ENCODE data around the gene S100PBP. TPM values are rescaled to one million over a fixed set of nuclear protein-coding genes. Genes with fewer than 3 reads are reported as not detected.

S100PBP gene
- polyA plus RNA-seq, 2 of the 4 experiments (the other 2 are of a cell fraction): 16.1 to 41.9 TPM

DNA sequence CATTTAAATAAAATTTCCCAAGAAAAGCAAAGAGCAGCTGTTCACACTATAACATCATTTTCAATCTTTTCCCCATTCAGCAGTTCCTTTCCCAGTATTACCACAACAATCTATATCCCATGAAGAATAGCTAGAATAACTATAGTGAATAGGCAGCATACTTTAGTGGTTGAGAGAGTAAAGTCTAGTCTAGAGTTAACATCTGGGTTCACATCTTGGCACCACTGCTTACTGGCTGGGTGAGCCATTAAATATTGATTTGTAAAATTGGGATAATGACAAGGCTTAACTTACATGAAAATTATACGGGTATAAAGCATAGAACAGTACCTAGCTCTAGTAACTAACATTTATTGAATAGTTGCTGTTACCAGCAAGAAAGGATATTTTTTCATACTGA is 14.4 kb downstream of the S100PBP start:
- CTCF ChIA-PET: interaction anchor here (0.6 to 1.2 kb wide), 4 partner anchors 31 to 311 kb away, joined by 3 to 5 read pairs (median 3); no protein-coding TSS in a partner anchor
- ATAC-seq (no peak), FAIRE-seq (no peak), DNase-seq (ENCODE audit: low read depth in 1 of 2, low spot score in 1 of 2) (no peak)
- POLR2A ChIA-PET: no interaction called here
- WGBS (ENCODE audit: missing lambda C conversion rate): 87% methylated on average over 1 of the region's 1 CpG
- no peak for TF ChIP-seq POLR2AphosphoS2 (conservative IDR thresholded peaks at IDR 0.05; ENCODE audit: low read length)
- TF ChIP-seq HOXA7 (CRISPR knock-in tag; IDR thresholded peaks at IDR 0.05): no peak
- TF ChIP-seq RAD21 (conservative IDR thresholded peaks at IDR 0.05 in 1 of 2, IDR thresholded peaks at IDR 0.05 in 1 of 2): no peak
- no peak for TF ChIP-seq EHF (CRISPR knock-in tag; IDR thresholded peaks at IDR 0.05)
- no peak for TF ChIP-seq ZNF302 (CRISPR knock-in tag; IDR thresholded peaks at IDR 0.05)
- no peak for TF ChIP-seq ZFP36 (IDR thresholded peaks at IDR 0.05; ENCODE audit: borderline replicate concordance, partially characterized antibody)
- no peak for TF ChIP-seq MAFK (IDR thresholded peaks at IDR 0.05; ENCODE audit: partially characterized antibody)
- no peak for TF ChIP-seq ATOH8 (CRISPR knock-in tag; IDR thresholded peaks at IDR 0.05; ENCODE audit: low read depth)
- TF ChIP-seq, protein P1, sequence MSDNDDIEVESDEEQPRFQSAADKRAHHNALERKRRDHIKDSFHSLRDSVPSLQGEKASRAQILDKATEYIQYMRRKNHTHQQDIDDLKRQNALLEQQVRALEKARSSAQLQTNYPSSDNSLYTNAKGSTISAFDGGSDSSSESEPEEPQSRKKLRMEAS (IDR thresholded peaks at IDR 0.05): no peak
- no peaks in the 10 kb centered on the region for H3K4me1 ChIP-seq
- no peaks in the 10 kb centered on the region for H3K9me3 ChIP-seq
- no peak overlapping the region for H3K4me2 ChIP-seq
- no peak overlapping the region for H3K27ac ChIP-seq
- H3K4me3 ChIP-seq: no peak overlapping the region

DNA sequence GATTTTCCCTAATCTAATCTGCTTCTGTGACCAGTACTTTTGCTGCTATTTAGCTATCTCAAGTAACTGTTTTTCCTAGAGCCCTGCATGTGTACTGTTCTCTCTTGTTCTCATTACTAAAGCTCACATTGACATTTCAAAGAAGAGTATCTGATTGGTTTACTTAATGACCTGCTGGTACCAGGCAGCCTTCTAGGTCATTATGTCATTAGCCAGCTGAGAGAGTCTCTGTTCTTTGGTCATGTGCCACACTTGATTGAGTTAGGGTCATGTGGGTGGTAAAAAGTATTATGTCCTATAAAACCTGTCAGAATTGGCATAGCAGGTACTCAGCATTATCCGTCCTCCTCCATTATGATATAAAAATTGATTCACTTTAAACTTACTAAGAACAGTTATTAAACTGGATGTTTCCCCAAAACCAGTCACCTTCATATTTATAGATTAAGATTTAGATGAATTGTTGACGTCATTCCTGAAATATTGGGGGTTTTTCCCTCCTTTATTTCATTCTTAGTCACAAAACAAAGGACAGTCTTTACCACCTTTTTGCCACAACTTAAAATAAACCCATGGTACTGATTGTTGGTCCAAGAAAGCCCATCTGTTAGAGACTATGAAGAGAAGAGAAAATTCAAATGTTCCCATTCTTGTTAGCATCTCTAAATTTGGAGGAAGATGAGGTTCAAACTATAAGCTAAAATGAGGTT is 31.1 kb downstream of the S100PBP start:
- Histone ChIP-seq H3K27ac (no peak overlapping the region), H3K4me2 (no peak overlapping the region), H3K4me1 (no peaks in the 10 kb centered on the region), H3K9me3 (peaks cover 6% of the 10 kb centered on the region; the same call in 1 of the 3 replicates), H3K4me3 (no peak overlapping the region)
- DNase-seq (ENCODE audit: low read depth in 1 of 2, low spot score in 1 of 2) (no peak), FAIRE-seq (no peak), ATAC-seq (no peak)
- CTCF ChIA-PET: interaction anchor here (0.5 to 1.8 kb wide), 4 partner anchors 18 to 446 kb away, joined by 3 to 6 read pairs (median 4); no protein-coding TSS in a partner anchor
- POLR2A ChIA-PET: no interaction called here
- TF ChIP-seq CBX2 (IDR thresholded peaks at IDR 0.05; ENCODE audit: borderline replicate concordance, low read depth): no peak
- TF ChIP-seq TFCP2L1 (CRISPR knock-in tag; IDR thresholded peaks at IDR 0.05): no peak
- TF ChIP-seq NPAS2 (CRISPR knock-in tag; IDR thresholded peaks at IDR 0.05; ENCODE audit: borderline replicate concordance): no peak
- TF ChIP-seq, protein P2, sequence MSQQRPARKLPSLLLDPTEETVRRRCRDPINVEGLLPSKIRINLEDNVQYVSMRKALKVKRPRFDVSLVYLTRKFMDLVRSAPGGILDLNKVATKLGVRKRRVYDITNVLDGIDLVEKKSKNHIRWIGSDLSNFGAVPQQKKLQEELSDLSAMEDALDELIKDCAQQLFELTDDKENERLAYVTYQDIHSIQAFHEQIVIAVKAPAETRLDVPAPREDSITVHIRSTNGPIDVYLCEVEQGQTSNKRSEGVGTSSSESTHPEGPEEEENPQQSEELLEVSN (IDR thresholded peaks at IDR 0.05; ENCODE audit: borderline replicate concordance, low read depth): no peak
- no peak for TF ChIP-seq USF2 (IDR thresholded peaks at IDR 0.05)
- no peak for TF ChIP-seq RARB (CRISPR knock-in tag; IDR thresholded peaks at IDR 0.05)
- TF ChIP-seq, protein P1 (IDR thresholded peaks at IDR 0.05): no peak
- TF ChIP-seq SMC3 (IDR thresholded peaks at IDR 0.05): no peak
- TF ChIP-seq CHD4 (IDR thresholded peaks at IDR 0.05; ENCODE audit: borderline replicate concordance): no peak
- TF ChIP-seq, protein P3, sequence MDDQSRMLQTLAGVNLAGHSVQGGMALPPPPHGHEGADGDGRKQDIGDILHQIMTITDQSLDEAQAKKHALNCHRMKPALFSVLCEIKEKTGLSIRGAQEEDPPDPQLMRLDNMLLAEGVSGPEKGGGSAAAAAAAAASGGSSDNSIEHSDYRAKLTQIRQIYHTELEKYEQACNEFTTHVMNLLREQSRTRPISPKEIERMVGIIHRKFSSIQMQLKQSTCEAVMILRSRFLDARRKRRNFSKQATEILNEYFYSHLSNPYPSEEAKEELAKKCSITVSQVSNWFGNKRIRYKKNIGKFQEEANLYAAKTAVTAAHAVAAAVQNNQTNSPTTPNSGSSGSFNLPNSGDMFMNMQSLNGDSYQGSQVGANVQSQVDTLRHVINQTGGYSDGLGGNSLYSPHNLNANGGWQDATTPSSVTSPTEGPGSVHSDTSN (IDR thresholded peaks at IDR 0.05): no peak
- no peak for TF ChIP-seq HOXA7 (CRISPR knock-in tag; IDR thresholded peaks at IDR 0.05)
- TF ChIP-seq CTCF (IDR thresholded peaks at IDR 0.05): no peak
- TF ChIP-seq HDAC2 (IDR thresholded peaks at IDR 0.05): no peak
- TF ChIP-seq MYC (IDR thresholded peaks at IDR 0.05; ENCODE audit: borderline replicate concordance, low read length): no peak
- WGBS (ENCODE audit: missing lambda C conversion rate): 48% methylated on average over 2 of the region's 2 CpGs

All from A549 (cell line).